ENCODE measurements around the gene EXT2.

EXT2 gene

DNA sequence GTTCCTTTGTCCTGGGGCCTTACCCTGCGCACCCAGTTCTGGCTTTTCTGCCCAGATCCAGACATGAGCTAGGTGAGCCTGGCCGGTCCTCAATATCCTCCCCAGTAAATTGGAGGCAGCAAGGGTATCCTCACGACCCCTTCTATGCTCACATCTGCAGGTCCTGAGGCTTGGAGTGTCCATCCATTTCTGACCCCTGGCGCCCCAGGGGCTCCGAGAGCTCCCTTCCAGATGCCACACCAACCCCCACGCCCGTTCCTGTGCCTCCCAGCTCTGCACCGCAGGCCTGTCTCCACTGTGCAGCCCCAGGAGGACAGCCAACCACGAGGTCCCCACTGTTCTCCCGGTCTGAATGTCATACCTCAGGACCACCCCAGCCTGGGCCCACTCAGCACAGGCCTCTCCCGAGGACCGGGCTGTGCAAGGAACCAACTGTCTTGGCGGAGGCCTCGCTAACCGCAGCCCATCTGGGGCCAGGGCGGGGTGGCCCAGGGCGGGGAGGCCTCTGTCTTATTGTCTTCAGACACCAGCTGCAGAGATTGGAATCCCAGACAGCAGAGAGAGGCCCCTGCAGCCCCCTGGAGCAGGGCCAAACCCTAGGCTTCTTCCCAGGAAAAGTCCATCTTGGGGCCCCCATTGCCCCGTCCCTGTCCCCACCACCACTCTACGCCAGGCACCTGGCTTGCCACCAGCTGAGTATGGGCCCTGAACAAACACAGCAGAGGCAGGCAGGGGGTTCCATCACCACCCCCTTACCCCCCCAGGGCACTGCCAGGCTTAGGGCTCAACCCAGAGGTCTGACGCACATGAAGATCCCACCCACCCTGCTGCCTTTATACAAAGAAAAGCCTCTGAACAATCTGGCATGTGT lies 175.2 kb downstream of the EXT2 start:
- no peaks in the 10 kb centered on the region for H3K36me3 ChIP-seq (ENCODE audit: control insufficient read depth in 5 of 5, insufficient read depth in 5 of 5, low read length in 5 of 5)
- peaks cover 0 to 8% (median 3%) of the 10 kb centered on the region in 5 donors for H3K27me3 ChIP-seq (ENCODE audit: control insufficient read depth in 5 of 5, insufficient read depth in 4 of 5, low read length in 5 of 5)
- no peak overlapping the region for H3K27ac ChIP-seq (ENCODE audit: low read depth, low read length)
- no peak overlapping the region for H3K9ac ChIP-seq (ENCODE audit: low read length in 5 of 5)
- peaks cover 0 to 4% (median 0%) of the 10 kb centered on the region in 5 donors for H3K9me3 ChIP-seq (ENCODE audit: control insufficient read depth in 5 of 5, low read length in 5 of 5)
- H3K4me1 ChIP-seq (ENCODE audit: control insufficient read depth in 5 of 5, insufficient read depth in 5 of 5, low read length in 5 of 5): no peaks in the 10 kb centered on the region
- no peak overlapping the region for H3K4me3 ChIP-seq (ENCODE audit: low read depth in 1 of 5, low read length in 5 of 5)

DNA sequence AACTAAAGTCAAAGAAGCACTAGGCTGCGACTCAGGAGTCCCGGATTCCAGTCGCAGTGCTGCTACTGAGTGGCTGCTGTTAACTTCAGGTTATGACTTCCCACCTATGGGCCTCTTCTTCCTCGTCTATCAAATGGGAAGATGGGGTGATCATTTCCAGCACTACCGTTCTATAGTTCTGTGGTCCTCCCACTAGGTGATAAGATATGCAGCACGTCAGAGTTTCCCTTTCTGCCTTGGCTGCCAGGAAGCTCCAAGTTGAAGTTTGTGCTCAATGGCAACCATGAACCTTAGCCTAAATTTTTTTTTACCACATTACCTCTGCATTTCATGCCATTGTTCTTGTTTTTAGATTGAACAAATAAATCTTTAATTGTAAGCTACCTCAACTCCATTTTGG lies 175.8 kb downstream of the EXT2 start:
- H3K36me3 ChIP-seq (ENCODE audit: control insufficient read depth in 5 of 5, insufficient read depth in 5 of 5, low read length in 5 of 5): no peaks in the 10 kb centered on the region
- H3K4me3 ChIP-seq (ENCODE audit: low read depth in 1 of 5, low read length in 5 of 5): no peak overlapping the region
- no peak overlapping the region for H3K9ac ChIP-seq (ENCODE audit: low read length in 5 of 5)
- H3K27me3 ChIP-seq (ENCODE audit: control insufficient read depth in 5 of 5, insufficient read depth in 4 of 5, low read length in 5 of 5): peaks cover 0 to 8% (median 3%) of the 10 kb centered on the region in 5 donors
- no peaks in the 10 kb centered on the region for H3K4me1 ChIP-seq (ENCODE audit: control insufficient read depth in 5 of 5, insufficient read depth in 5 of 5, low read length in 5 of 5)
- no peak overlapping the region for H3K27ac ChIP-seq (ENCODE audit: low read depth, low read length)
- H3K9me3 ChIP-seq (ENCODE audit: control insufficient read depth in 5 of 5, low read length in 5 of 5): peaks cover 0 to 4% (median 0%) of the 10 kb centered on the region in 5 donors

DNA sequence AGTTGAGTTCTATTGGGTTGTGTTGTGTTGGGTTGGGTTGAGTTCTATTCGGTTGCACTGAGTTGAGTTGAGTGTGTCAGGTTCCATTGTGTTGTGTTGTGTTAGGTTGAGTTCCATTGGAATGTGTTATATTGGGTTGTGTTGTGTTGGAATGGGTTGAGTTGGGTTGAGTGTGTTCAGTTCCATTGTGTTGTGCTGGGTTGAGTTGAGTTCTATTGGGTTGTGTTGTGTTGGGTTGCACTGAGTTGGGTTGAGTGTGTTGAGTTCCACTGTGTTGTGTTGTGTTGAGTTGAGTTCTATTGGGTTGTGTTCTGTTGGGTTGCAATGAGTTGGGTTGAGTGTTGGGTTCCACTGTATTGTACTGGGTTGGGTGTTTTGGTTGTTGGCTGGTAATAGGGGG lies 178.9 kb downstream of the EXT2 start:
- H3K4me3 ChIP-seq (ENCODE audit: low read depth in 1 of 5, low read length in 5 of 5): no peak overlapping the region
- peaks cover 0 to 7% (median 3%) of the 10 kb centered on the region in 5 donors for H3K27me3 ChIP-seq (ENCODE audit: control insufficient read depth in 5 of 5, insufficient read depth in 4 of 5, low read length in 5 of 5)
- no peak overlapping the region for H3K27ac ChIP-seq (ENCODE audit: low read depth, low read length)
- H3K4me1 ChIP-seq (ENCODE audit: control insufficient read depth in 5 of 5, insufficient read depth in 5 of 5, low read length in 5 of 5): peaks cover 0 to 6% (median 0%) of the 10 kb centered on the region in 5 donors
- no peak overlapping the region for H3K9ac ChIP-seq (ENCODE audit: low read length in 5 of 5)
- H3K9me3 ChIP-seq (ENCODE audit: control insufficient read depth in 5 of 5, low read length in 5 of 5): peaks cover 0 to 4% (median 0%) of the 10 kb centered on the region in 5 donors
- no peaks in the 10 kb centered on the region for H3K36me3 ChIP-seq (ENCODE audit: control insufficient read depth in 5 of 5, insufficient read depth in 5 of 5, low read length in 5 of 5)

DNA sequence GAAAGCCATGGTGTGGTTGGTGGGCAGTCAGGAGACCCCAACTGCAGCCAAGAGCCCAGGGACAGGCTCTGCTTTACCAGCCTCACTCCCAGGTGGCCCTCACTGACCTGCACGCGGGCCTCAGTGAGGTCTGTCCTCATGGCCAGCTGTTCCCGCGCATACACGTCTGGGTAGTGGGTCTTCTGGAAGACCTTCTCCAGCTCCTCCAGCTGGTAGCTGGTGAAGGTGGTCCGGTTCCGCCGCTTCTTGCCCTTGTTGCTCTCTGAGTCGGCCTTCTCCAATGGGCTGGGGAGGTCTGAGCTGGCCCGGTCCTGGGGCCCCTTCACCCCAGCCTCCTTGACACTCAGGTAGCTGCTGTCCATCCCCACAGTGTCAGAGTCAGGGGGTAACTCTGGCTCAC lies 179.8 kb downstream of the EXT2 start:
- Histone ChIP-seq H3K27me3 (ENCODE audit: control insufficient read depth in 5 of 5, insufficient read depth in 4 of 5, low read length in 5 of 5) (peaks cover 0 to 3% (median 2%) of the 10 kb centered on the region in 5 donors), H3K9ac (ENCODE audit: low read length in 5 of 5) (no peak overlapping the region), H3K4me1 (ENCODE audit: control insufficient read depth in 5 of 5, insufficient read depth in 5 of 5, low read length in 5 of 5) (peaks cover 0 to 6% (median 0%) of the 10 kb centered on the region in 5 donors), H3K27ac (ENCODE audit: low read depth, low read length) (no peak overlapping the region), H3K9me3 (ENCODE audit: control insufficient read depth in 5 of 5, low read length in 5 of 5) (peaks cover 0 to 4% (median 0%) of the 10 kb centered on the region in 5 donors), H3K4me3 (ENCODE audit: low read depth in 1 of 5, low read length in 5 of 5) (no peak overlapping the region), H3K36me3 (ENCODE audit: control insufficient read depth in 5 of 5, insufficient read depth in 5 of 5, low read length in 5 of 5) (no peaks in the 10 kb centered on the region)

DNA sequence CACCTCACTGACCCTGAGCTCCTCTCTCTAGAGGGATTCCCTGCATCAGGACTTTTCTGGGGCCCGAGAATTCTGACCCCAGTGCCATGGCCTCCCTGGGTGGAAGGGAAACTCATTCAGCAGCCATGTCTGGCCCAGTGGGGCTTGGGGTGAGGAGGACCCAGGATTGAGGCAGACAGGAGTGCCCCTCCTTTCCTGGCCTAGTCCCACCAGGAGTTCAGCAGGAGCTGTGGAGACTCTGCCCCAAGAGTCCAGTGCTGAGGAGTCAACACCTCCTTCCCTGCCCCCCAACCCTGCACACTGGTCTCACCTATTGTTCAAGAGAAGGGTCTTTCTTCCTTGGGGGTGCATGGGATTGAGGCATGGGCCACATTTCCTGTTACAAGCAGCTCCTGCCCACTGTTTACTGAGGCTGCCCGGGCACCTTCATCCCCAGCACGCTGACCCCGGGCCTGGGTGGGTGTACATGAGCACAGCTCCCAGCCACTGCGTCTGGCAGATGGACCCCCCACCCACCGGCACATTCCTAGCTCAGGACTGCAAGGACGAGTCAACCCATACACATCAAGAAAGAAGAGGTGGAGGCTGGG lies 180.6 kb downstream of the EXT2 start:
- Histone ChIP-seq H3K9ac (ENCODE audit: low read length in 5 of 5) (no peak overlapping the region), H3K27ac (ENCODE audit: low read depth, low read length) (no peak overlapping the region), H3K36me3 (ENCODE audit: control insufficient read depth in 5 of 5, insufficient read depth in 5 of 5, low read length in 5 of 5) (no peaks in the 10 kb centered on the region), H3K27me3 (ENCODE audit: control insufficient read depth in 5 of 5, insufficient read depth in 4 of 5, low read length in 5 of 5) (peaks cover 0 to 1% (median 0%) of the 10 kb centered on the region in 5 donors), H3K4me1 (ENCODE audit: control insufficient read depth in 5 of 5, insufficient read depth in 5 of 5, low read length in 5 of 5) (peaks cover 0 to 6% (median 0%) of the 10 kb centered on the region in 5 donors), H3K4me3 (ENCODE audit: low read depth in 1 of 5, low read length in 5 of 5) (no peak overlapping the region), H3K9me3 (ENCODE audit: control insufficient read depth in 5 of 5, low read length in 5 of 5) (peaks cover 0 to 4% (median 0%) of the 10 kb centered on the region in 5 donors)

DNA sequence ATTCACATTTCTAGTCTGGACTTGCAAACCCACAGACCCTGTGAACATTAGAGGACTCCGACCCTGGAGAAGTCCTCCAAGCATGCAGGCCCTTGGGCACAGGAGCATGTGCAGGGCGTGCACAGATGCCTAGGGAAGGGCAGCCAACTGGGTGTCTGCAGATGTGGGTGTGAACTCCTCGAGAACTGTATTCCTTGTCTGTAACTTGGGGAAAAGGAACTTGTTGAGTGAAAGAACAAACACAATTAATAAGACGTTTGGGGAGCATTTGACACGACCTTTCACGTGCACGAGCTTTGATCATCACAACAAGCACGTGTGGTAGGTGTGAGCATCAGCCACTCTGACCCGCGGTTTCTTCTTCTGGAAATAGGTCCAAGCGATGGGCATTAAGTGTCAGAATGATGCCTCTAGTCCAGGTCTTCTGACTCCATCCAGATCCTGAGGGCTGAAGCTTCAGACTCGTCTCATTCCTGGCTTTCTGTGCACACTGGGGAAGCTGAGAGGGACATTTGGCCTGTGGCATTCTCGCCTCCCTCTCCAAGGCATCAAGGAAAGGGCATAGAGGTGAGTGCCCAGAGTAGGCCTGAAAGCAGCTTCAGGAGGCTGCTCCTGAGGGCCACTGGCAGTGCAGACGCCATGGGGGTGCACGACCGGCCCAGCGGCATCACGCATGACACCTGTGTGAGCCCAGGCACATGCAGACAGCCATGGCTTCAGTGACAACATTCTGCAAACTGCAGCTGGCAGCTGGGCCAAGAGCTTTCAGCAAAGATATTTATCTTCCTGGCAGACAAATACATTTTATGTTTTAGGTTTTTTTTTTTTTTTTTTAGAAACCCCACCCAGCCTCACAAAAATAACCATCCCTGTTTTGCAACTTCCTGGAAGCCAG lies 182.0 kb downstream of the EXT2 start:
- H3K4me3 ChIP-seq (ENCODE audit: low read depth in 1 of 5, low read length in 5 of 5): no peak overlapping the region
- H3K4me1 ChIP-seq (ENCODE audit: control insufficient read depth in 5 of 5, insufficient read depth in 5 of 5, low read length in 5 of 5): peaks cover 0 to 6% (median 0%) of the 10 kb centered on the region in 5 donors
- no peaks in the 10 kb centered on the region for H3K27me3 ChIP-seq (ENCODE audit: control insufficient read depth in 5 of 5, insufficient read depth in 4 of 5, low read length in 5 of 5)
- H3K9me3 ChIP-seq (ENCODE audit: control insufficient read depth in 5 of 5, low read length in 5 of 5): peaks cover 0 to 4% (median 0%) of the 10 kb centered on the region in 5 donors
- H3K27ac ChIP-seq (ENCODE audit: low read depth, low read length): no peak overlapping the region
- H3K9ac ChIP-seq (ENCODE audit: low read length in 5 of 5): no peak overlapping the region
- H3K36me3 ChIP-seq (ENCODE audit: control insufficient read depth in 5 of 5, insufficient read depth in 5 of 5, low read length in 5 of 5): no peaks in the 10 kb centered on the region

DNA sequence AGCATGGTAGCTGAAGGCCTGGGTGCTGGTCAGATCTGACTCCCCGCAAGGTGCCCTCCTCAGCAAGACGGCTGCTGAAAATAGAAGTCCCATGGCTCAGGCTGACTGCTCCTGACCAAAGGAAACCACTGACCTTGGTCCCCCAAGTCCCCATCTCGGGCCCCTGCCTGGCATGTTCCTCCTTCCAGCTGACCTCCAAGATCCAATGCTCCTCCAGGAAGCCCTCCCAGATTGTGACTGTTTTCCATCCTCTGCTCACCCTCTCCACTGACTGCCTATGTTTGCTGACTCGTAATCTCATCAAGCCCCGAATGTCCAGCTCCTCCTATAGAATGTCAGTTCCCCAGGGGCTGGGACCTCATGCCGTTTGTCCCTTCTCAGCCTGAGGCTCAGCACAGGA lies 184.0 kb downstream of the EXT2 start:
- no peak overlapping the region for H3K27ac ChIP-seq (ENCODE audit: low read depth, low read length)
- H3K27me3 ChIP-seq (ENCODE audit: control insufficient read depth in 5 of 5, insufficient read depth in 4 of 5, low read length in 5 of 5): no peaks in the 10 kb centered on the region
- no peak overlapping the region for H3K9ac ChIP-seq (ENCODE audit: low read length in 5 of 5)
- H3K9me3 ChIP-seq (ENCODE audit: control insufficient read depth in 5 of 5, low read length in 5 of 5): peaks cover 0 to under 1% (median 0%) of the 10 kb centered on the region in 5 donors
- no peaks in the 10 kb centered on the region for H3K36me3 ChIP-seq (ENCODE audit: control insufficient read depth in 5 of 5, insufficient read depth in 5 of 5, low read length in 5 of 5)
- no peak overlapping the region for H3K4me3 ChIP-seq (ENCODE audit: low read depth in 1 of 5, low read length in 5 of 5)
- peaks cover 0 to 6% (median 0%) of the 10 kb centered on the region in 5 donors for H3K4me1 ChIP-seq (ENCODE audit: control insufficient read depth in 5 of 5, insufficient read depth in 5 of 5, low read length in 5 of 5)

DNA sequence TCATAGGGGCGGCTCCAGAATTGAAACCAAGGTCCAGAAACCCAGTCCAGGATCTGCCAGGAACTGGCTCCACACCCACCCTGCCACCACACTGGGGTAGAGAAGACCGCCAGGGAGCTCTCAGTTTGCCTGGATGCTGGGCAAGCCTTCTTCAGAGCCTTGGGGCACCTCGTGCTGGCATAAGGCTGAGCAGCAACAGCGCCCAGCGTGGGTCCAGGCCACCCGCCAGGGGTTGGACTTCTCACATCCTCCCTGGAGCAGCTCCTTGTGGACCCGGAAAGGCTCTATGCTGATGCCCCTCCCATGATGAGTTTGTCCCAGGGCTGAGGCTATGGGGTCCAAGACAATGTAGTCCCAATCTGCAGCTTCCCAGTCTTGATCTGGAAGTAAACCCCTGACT lies 184.8 kb downstream of the EXT2 start:
- H3K27ac ChIP-seq (ENCODE audit: low read depth, low read length): no peak overlapping the region
- no peaks in the 10 kb centered on the region for H3K27me3 ChIP-seq (ENCODE audit: control insufficient read depth in 5 of 5, insufficient read depth in 4 of 5, low read length in 5 of 5)
- H3K9me3 ChIP-seq (ENCODE audit: control insufficient read depth in 5 of 5, low read length in 5 of 5): no peaks in the 10 kb centered on the region
- no peak overlapping the region for H3K9ac ChIP-seq (ENCODE audit: low read length in 5 of 5)
- no peaks in the 10 kb centered on the region for H3K36me3 ChIP-seq (ENCODE audit: control insufficient read depth in 5 of 5, insufficient read depth in 5 of 5, low read length in 5 of 5)
- no peak overlapping the region for H3K4me3 ChIP-seq (ENCODE audit: low read depth in 1 of 5, low read length in 5 of 5)
- peaks cover 0 to 6% (median 0%) of the 10 kb centered on the region in 5 donors for H3K4me1 ChIP-seq (ENCODE audit: control insufficient read depth in 5 of 5, insufficient read depth in 5 of 5, low read length in 5 of 5)

DNA sequence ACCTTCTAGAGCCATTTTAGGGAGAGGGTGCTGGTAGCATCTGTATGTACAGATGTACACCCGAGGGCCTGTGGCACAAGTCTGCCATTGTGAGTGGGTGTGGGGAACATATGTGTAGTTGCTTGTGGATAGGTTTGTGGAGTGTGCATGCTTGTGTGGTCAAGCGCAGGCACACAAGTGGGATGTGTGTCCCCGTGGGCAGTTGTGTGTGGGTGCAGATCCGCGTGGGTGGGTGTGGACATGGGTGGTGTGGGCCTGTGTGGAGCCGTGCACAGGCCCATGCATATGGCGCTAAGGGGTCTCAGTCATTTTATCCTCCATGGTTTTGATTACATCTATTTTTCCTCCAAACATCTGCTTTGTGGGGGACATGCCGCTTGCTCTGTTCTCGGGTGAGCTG lies 185.7 kb downstream of the EXT2 start:
- Histone ChIP-seq H3K27me3 (ENCODE audit: control insufficient read depth in 5 of 5, insufficient read depth in 4 of 5, low read length in 5 of 5) (no peaks in the 10 kb centered on the region), H3K4me1 (ENCODE audit: control insufficient read depth in 5 of 5, insufficient read depth in 5 of 5, low read length in 5 of 5) (peaks cover 0 to 6% (median 0%) of the 10 kb centered on the region in 5 donors), H3K9me3 (ENCODE audit: control insufficient read depth in 5 of 5, low read length in 5 of 5) (no peaks in the 10 kb centered on the region), H3K36me3 (ENCODE audit: control insufficient read depth in 5 of 5, insufficient read depth in 5 of 5, low read length in 5 of 5) (no peaks in the 10 kb centered on the region), H3K4me3 (ENCODE audit: low read depth in 1 of 5, low read length in 5 of 5) (no peak overlapping the region), H3K9ac (ENCODE audit: low read length in 5 of 5) (no peak overlapping the region), H3K27ac (ENCODE audit: low read depth, low read length) (no peak overlapping the region)

Measured in subcutaneous abdominal adipose tissue (tissue), 5 donors.